Endothelial cell (in vitro differentiated cells): Measurements from ENCODE around the gene C9orf85. TPM values are rescaled to one million over a fixed set of nuclear protein-coding genes. Genes with fewer than 3 reads are reported as not detected.
"Not testable (repeated sequence)": the region's sequence is repeated elsewhere in the genome, so short reads cannot be mapped to it uniquely, and the experiment has no call there.

Experiments used
- DNase-seq: peaks from one replicate; pipeline ENCODE4 v3.0.0; 2021; ENCODE audit warnings: low spot score
- H3K27ac Mint-ChIP-seq: one replicate; pipeline ENCODE4 v1.8.0; 2021; ENCODE audit warnings: mixed read lengths, inconsistent platforms; ENCODE audit not compliant: unreplicated experiment
- H3K27me3 Mint-ChIP-seq: one replicate; pipeline ENCODE4 v1.8.0; 2021; ENCODE audit warnings: mild to moderate bottlenecking, moderate library complexity, mixed read lengths, inconsistent platforms; ENCODE audit not compliant: unreplicated experiment
- H3K36me3 Mint-ChIP-seq: one replicate; pipeline ENCODE4 v1.8.0; 2021; ENCODE audit warnings: mild to moderate bottlenecking, low read depth, mixed read lengths, inconsistent platforms; ENCODE audit not compliant: unreplicated experiment
- H3K4me1 Mint-ChIP-seq: one replicate; pipeline ENCODE4 v1.8.0; 2021; ENCODE audit warnings: mild to moderate bottlenecking, mixed read lengths, inconsistent platforms; ENCODE audit not compliant: unreplicated experiment
- H3K4me3 Mint-ChIP-seq: one replicate; pipeline ENCODE4 v1.8.0; 2021; ENCODE audit warnings: mild to moderate bottlenecking, mixed read lengths, inconsistent platforms; ENCODE audit not compliant: unreplicated experiment
- H3K9me3 Mint-ChIP-seq: one replicate; pipeline ENCODE4 v1.8.0; 2021; ENCODE audit warnings: mixed read lengths, inconsistent platforms; ENCODE audit not compliant: unreplicated experiment
- CTCF ChIP-seq: fragments of 200-600 bp; sonication (generic); IDR thresholded peaks from one replicate; pipeline ENCODE4 v1.5.0; 2021; ENCODE audit warnings: antibody characterized with exemption; ENCODE audit not compliant: unreplicated experiment
- total RNA-seq: library from RNA; stranded (reverse); fragmentation: NEBNext Ultra II Directional; extraction: Animal tissue kit (Norgen Biotek cat#: 25700); gene quantifications from one replicate; pipeline ENCODE4 v1.2.1, GENCODE V29; 2021; ENCODE audit not compliant: unreplicated experiment

C9orf85 gene
- total RNA-seq, 1 donor from 2014 or later: 12.2 TPM

- TF ChIP-seq CTCF: no peak
- H3K4me1 Mint-ChIP-seq: peaks cover 3% of the 10 kb centered on the region
- H3K27me3 Mint-ChIP-seq: no peaks in the 10 kb centered on the region
- no peaks in the 10 kb centered on the region for H3K9me3 Mint-ChIP-seq
- H3K36me3 Mint-ChIP-seq: no peaks in the 10 kb centered on the region
- H3K27ac Mint-ChIP-seq: no peak overlapping the region
- H3K4me3 Mint-ChIP-seq: no peak overlapping the region
- DNase-seq: no peak
Observed at GRCh38 chr9:71895117-71895516, 16.3 kb upstream of the C9orf85 start.

- Mint-ChIP-seq H3K27ac (no peak overlapping the region), H3K36me3 (no peaks in the 10 kb centered on the region), H3K9me3 (no peaks in the 10 kb centered on the region), H3K27me3 (no peaks in the 10 kb centered on the region), H3K4me1 (peaks cover 3% of the 10 kb centered on the region), H3K4me3 (no peak overlapping the region)
- TF ChIP-seq CTCF: no peak
- DNase-seq: no peak
Observed at GRCh38 chr9:71895955-71896354, 15.5 kb upstream of the C9orf85 start.

- DNase-seq: no peak
- H3K27me3 Mint-ChIP-seq: no peaks in the 10 kb centered on the region
- no peaks in the 10 kb centered on the region for H3K9me3 Mint-ChIP-seq
- no peak overlapping the region for H3K4me3 Mint-ChIP-seq
- H3K27ac Mint-ChIP-seq: no peak overlapping the region
- H3K36me3 Mint-ChIP-seq: no peaks in the 10 kb centered on the region
- no peak for TF ChIP-seq CTCF
- peaks cover 7% of the 10 kb centered on the region for H3K4me1 Mint-ChIP-seq
Observed at GRCh38 chr9:71896761-71897160, 14.7 kb upstream of the C9orf85 start.

- no peak overlapping the region for H3K4me3 Mint-ChIP-seq
- H3K4me1 Mint-ChIP-seq: peaks cover 14% of the 10 kb centered on the region
- no peaks in the 10 kb centered on the region for H3K27me3 Mint-ChIP-seq
- no peaks in the 10 kb centered on the region for H3K9me3 Mint-ChIP-seq
- no peak overlapping the region for H3K27ac Mint-ChIP-seq
- no peak for TF ChIP-seq CTCF
- DNase-seq: no peak
- H3K36me3 Mint-ChIP-seq: no peaks in the 10 kb centered on the region
Observed at GRCh38 chr9:71897577-71897976, 13.9 kb upstream of the C9orf85 start.

GRCh38 chr9:71898756-71899155 is 12.7 kb upstream of the C9orf85 start:
- H3K27me3 Mint-ChIP-seq, H3K36me3 Mint-ChIP-seq, H3K27ac Mint-ChIP-seq, DNase-seq, H3K9me3 Mint-ChIP-seq, H3K4me3 Mint-ChIP-seq: not testable (repeated sequence)
- H3K4me1 Mint-ChIP-seq: peaks cover 17% of the 10 kb centered on the region
